NT2/D1 (cell line): Measurements from ENCODE around the gene OR10H1.

Experiments
- DNase-seq: peaks from one replicate; pipeline ENCODE4 v3.0.0-alpha.2; 2011; ENCODE audit warnings: low read depth, low spot score
- H3K27me3 ChIP-seq: 2 replicates; pipeline ENCODE4 v1.6.0; 2011; ENCODE audit warnings: mild to moderate bottlenecking; ENCODE audit not compliant: insufficient read length, insufficient read depth
- H3K36me3 ChIP-seq: 2 replicates; pipeline ENCODE4 v1.6.1; 2011; ENCODE audit warnings: mild to moderate bottlenecking, low read length, mixed read lengths; ENCODE audit not compliant: insufficient read depth, insufficient read length
- H3K4me1 ChIP-seq: 2 replicates; pipeline ENCODE4 v1.5.1; 2011; ENCODE audit not compliant: insufficient read depth, insufficient read length
- H3K4me3 ChIP-seq: 2 replicates; pipeline ENCODE4 v1.5.1; 2011; ENCODE audit warnings: low read depth; ENCODE audit not compliant: insufficient read length
- H3K9ac ChIP-seq: 2 replicates; pipeline ENCODE4 v1.6.0; 2011; ENCODE audit warnings: low read depth; ENCODE audit not compliant: insufficient read length
- H3K9me3 ChIP-seq: 2 replicates; pipeline ENCODE4 v1.5.1; 2011; ENCODE audit warnings: mild to moderate bottlenecking, low read length; ENCODE audit not compliant: insufficient read depth
- SUZ12 ChIP-seq: IDR thresholded peaks from 2 replicates; pipeline ENCODE4 v1.6.1; 2011; ENCODE audit not compliant: insufficient read length, insufficient read depth; ENCODE audit errors: extremely low read depth
- YY1 ChIP-seq: IDR thresholded peaks from 2 replicates; pipeline ENCODE4 v1.6.1; 2011; ENCODE audit not compliant: insufficient read length, insufficient read depth
- ZNF274 ChIP-seq: IDR thresholded peaks from 2 replicates; pipeline ENCODE4 v1.6.1; 2011; ENCODE audit warnings: mild to moderate bottlenecking, low read depth, low read length

The OR10H1 gene, protein sequence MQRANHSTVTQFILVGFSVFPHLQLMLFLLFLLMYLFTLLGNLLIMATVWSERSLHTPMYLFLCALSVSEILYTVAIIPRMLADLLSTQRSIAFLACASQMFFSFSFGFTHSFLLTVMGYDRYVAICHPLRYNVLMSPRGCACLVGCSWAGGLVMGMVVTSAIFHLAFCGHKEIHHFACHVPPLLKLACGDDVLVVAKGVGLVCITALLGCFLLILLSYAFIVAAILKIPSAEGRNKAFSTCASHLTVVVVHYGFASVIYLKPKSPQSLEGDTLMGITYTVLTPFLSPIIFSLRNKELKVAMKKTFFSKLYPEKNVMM

GRCh38 chr19:15815306-15815705, at the start of gene OR10H1:
Gene OR10H1, minus strand, starts transcription at chr19:15815664. Its CDS starts 7,627 bp downstream, at chr19:15808037.
- Histone ChIP-seq H3K4me1 (no peaks in the 10 kb centered on the region), H3K36me3 (no peaks in the 10 kb centered on the region), H3K9me3 (no peaks in the 10 kb centered on the region), H3K27me3 (peaks cover 25% of the 10 kb centered on the region), H3K4me3 (no peak within 1 kb of the TSS), H3K9ac (no peak within 1 kb of the TSS)
- DNase-seq: no peak
- no peak for TF ChIP-seq ZNF274
- no peak for TF ChIP-seq YY1
- no peak for TF ChIP-seq SUZ12

- no peak for TF ChIP-seq YY1
- no peak for TF ChIP-seq ZNF274
- TF ChIP-seq SUZ12: no peak
- Histone ChIP-seq H3K9me3 (no peaks in the 10 kb centered on the region), H3K36me3 (no peaks in the 10 kb centered on the region), H3K9ac (no peak overlapping the region), H3K4me3 (no peak overlapping the region), H3K4me1 (peaks cover 6% of the 10 kb centered on the region), H3K27me3 (no peaks in the 10 kb centered on the region)
- no peak for DNase-seq
These were observed 49.4 kb upstream of the OR10H1 start for GRCh38 chr19:15864824-15865223.

DNA sequence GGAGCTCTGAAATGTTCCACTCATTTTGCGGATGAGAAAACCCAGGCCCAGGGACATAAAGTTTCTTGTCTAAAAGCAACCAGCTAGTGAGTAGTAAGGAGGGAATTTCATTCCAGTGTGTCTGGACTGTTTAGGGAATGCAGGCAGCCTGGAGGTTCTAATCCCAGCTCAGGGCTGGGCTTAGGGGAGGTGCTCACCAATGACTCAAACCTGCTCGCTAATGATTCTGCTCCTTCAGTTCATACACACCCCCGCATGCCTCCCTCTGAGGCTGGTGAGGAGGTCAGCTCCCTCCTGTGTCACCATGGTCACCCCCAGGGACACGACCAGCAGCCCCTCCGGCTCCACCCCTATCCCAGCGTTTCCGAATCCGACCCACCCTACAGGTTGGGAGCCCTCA, 47.8 kb upstream of the OR10H1 start:
- Histone ChIP-seq H3K4me1 (peaks cover 6% of the 10 kb centered on the region), H3K36me3 (no peaks in the 10 kb centered on the region), H3K27me3 (no peaks in the 10 kb centered on the region), H3K4me3 (no peak overlapping the region), H3K9ac (peak overlapping the region; percentile 18), H3K9me3 (no peaks in the 10 kb centered on the region)
- no peak for TF ChIP-seq YY1
- no peak for TF ChIP-seq ZNF274
- TF ChIP-seq SUZ12: no peak
- no peak for DNase-seq

DNA sequence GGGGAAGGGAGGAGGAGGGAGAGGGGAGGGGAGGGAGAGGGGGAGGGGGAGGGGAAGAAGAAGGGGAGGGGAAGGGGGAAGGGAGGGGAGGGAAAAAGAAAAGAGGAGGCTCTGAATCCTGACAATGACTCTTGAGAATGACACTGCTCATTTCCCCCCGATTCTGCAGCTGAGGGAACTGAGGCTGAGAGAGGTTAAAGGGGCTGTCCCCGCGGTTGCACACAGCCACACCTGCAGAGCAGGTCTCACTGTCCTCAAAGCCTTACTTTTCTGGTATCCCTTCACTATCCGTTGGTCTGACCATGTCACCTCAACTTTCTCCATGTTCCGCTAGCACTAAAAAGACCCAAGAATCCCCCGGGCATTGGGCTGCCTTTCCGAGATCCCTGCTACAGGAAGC, 47.0 kb upstream of the OR10H1 start:
- H3K4me3 ChIP-seq: no peak overlapping the region
- no peaks in the 10 kb centered on the region for H3K27me3 ChIP-seq
- no peaks in the 10 kb centered on the region for H3K9me3 ChIP-seq
- peaks cover 6% of the 10 kb centered on the region for H3K4me1 ChIP-seq
- no peaks in the 10 kb centered on the region for H3K36me3 ChIP-seq
- no peak for DNase-seq
- TF ChIP-seq SUZ12 (no peak), YY1 (no peak), ZNF274 (no peak)
- H3K9ac ChIP-seq: no peak overlapping the region

DNA sequence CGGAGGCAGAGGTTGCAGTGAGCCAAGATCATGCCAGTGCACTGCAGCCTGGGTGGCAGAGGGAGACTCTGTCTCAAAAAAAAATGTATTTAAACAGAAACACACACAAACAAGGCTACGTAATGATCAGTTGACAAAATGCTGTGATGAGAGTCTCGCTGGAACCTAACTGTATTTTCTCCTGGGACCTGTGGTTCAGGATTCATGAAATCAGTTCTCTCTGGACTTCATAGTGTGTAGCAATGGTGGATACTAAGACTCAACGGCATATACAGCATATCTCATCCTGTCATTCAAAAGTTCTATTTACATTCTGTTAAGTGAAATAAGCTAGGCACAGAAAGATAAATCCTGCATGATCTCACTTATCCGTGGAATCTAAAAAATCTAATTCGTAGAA, 45.1 kb upstream of the OR10H1 start:
- H3K9ac ChIP-seq: no peak overlapping the region

DNA sequence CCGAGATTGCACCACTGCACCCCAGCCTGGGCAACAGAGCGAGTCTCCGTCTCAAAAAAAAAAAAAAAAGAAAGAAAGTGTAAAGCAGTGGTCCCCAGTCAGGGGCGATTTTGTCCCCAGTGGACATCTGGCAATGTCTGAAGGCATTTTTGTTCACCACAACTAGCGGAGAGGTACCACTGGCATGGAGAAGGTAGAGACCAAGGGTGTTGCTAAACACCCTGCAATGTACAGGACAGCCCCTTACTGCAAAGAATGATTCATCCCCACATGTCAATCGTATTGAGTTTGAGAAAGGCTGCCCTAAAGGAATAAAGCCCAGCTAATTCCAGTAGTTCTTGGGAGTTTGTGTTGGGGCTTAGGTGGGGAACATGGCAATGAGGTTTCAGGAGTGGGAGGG, 43.7 kb upstream of the OR10H1 start:
- no peaks in the 10 kb centered on the region for H3K27me3 ChIP-seq
- H3K9ac ChIP-seq: no peak overlapping the region
- H3K4me1 ChIP-seq: peaks cover 6% of the 10 kb centered on the region
- H3K9me3 ChIP-seq: no peaks in the 10 kb centered on the region
- no peak for DNase-seq
- H3K4me3 ChIP-seq: no peak overlapping the region
- no peaks in the 10 kb centered on the region for H3K36me3 ChIP-seq
- no peak for TF ChIP-seq YY1
- TF ChIP-seq SUZ12: no peak
- TF ChIP-seq ZNF274: no peak

More for the DNA sequence above, 45.1 kb upstream of the OR10H1 start:
- Histone ChIP-seq H3K4me1 (peaks cover 6% of the 10 kb centered on the region), H3K27me3 (no peaks in the 10 kb centered on the region), H3K9me3 (no peaks in the 10 kb centered on the region), H3K36me3 (no peaks in the 10 kb centered on the region), H3K4me3 (no peak overlapping the region)
- no peak for DNase-seq
- TF ChIP-seq SUZ12 (no peak), YY1 (no peak), ZNF274 (no peak)

DNA sequence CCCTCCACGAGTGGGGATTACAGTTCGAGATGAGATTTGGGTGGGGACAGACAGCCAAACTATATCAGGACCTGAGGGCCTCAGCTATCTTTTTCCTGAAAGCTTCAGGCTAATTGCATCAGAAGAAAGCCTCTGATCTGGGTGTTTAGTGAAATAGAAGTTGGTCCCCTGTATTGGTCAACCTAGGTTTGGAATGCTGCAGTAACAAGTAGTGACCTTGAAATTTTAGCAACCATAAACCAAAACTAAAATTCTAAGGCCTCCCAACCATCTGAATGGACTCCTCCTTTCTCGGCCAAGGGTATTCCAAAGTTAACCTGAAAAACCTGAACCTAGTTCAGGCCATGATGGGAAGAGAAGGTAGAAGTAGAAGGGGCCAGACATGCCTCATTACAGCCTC, 34.9 kb upstream of the OR10H1 start:
- DNase-seq: no peak
- peaks cover 7% of the 10 kb centered on the region; the same call in 1 of the 2 replicates for H3K9me3 ChIP-seq
- no peak for TF ChIP-seq ZNF274
- TF ChIP-seq SUZ12: no peak
- no peak for TF ChIP-seq YY1
- H3K36me3 ChIP-seq: no peaks in the 10 kb centered on the region
- H3K9ac ChIP-seq: no peak overlapping the region
- H3K27me3 ChIP-seq: no peaks in the 10 kb centered on the region
- no peak overlapping the region for H3K4me3 ChIP-seq
- no peaks in the 10 kb centered on the region for H3K4me1 ChIP-seq
